HepG2 (cell line): ENCODE data around the gene PPP1R16B. TPM values are rescaled to one million over a fixed set of nuclear protein-coding genes. Genes with fewer than 3 reads are reported as not detected.

Experiments
- FOSL2 ChIP-seq: sonication (generic); formaldehyde crosslinking; IDR thresholded peaks from 2 replicates; pipeline ENCODE4 v1.4.0; 2020; ENCODE audit warnings: missing genetic modification reagents
- GABPA ChIP-seq, 2 experiments: IDR thresholded peaks; 2 replicates each; pipeline ENCODE4 v1.6.1; 2011 to 2016; ENCODE audit warnings: low read depth in 2 of 2, low read length in 1 of 2, missing biosample characterization in 1 of 2, missing genetic modification characterization in 1 of 2
- GRHL1 ChIP-seq: sonication (generic); formaldehyde crosslinking; conservative IDR thresholded peaks from 2 replicates; pipeline ENCODE4 v1.8.0; 2022; ENCODE audit warnings: missing genetic modification reagents
- HDAC2 ChIP-seq: sonication (generic); formaldehyde crosslinking; IDR thresholded peaks from 2 replicates; pipeline ENCODE4 v1.4.0; 2020; ENCODE audit warnings: missing genetic modification reagents
- HDAC6 ChIP-seq: fragments of 200-600 bp; sonication (generic); IDR thresholded peaks from 2 replicates; pipeline ENCODE4 v1.7.0; 2017; ENCODE audit warnings: mild to moderate bottlenecking, antibody characterized with exemption, low read length, low read depth
- HNRNPLL ChIP-seq: fragments of 200-400 bp; formaldehyde crosslinking; IDR thresholded peaks from 2 replicates; pipeline ENCODE4 v1.6.1; 2017; ENCODE audit warnings: mild to moderate bottlenecking, low read depth, low read length; ENCODE audit not compliant: poor library complexity, severe bottlenecking
- IKZF1 ChIP-seq: fragments of 450-650 bp; IDR thresholded peaks from 2 replicates; pipeline ENCODE4 v1.7.1; 2016
- IRX3 ChIP-seq: sonication (generic); formaldehyde crosslinking; IDR thresholded peaks from 2 replicates; pipeline ENCODE4 v1.8.1; 2023; ENCODE audit warnings: mild to moderate bottlenecking, low read depth, missing genetic modification reagents, borderline replicate concordance
- KDM3A ChIP-seq: IDR thresholded peaks from 2 replicates; pipeline ENCODE4 v1.6.1; 2018; ENCODE audit warnings: low read depth, missing compliant biosample characterization
- MAF1 ChIP-seq: sonication (generic); formaldehyde crosslinking; IDR thresholded peaks from 2 replicates; pipeline ENCODE4 v1.5.0; 2020; ENCODE audit warnings: missing genetic modification reagents, borderline replicate concordance
- RFX5 ChIP-seq: IDR thresholded peaks from 2 replicates; pipeline ENCODE4 v1.6.1; 2011; ENCODE audit warnings: low read depth, low read length, improper control_type of control experiment
- ZBTB49 ChIP-seq: sonication (generic); formaldehyde crosslinking; IDR thresholded peaks from 2 replicates; pipeline ENCODE4 v1.4.0; 2020; ENCODE audit warnings: missing genetic modification reagents, borderline replicate concordance
- ZFY ChIP-seq: sonication (generic); formaldehyde crosslinking; IDR thresholded peaks from 2 replicates; pipeline ENCODE4 v1.4.0; 2020; ENCODE audit warnings: missing genetic modification reagents
- ZNF124 ChIP-seq: sonication (generic); formaldehyde crosslinking; IDR thresholded peaks from 2 replicates; pipeline ENCODE4 v1.4.0; 2020; ENCODE audit warnings: missing genetic modification reagents
- ZNF44 ChIP-seq: sonication (generic); formaldehyde crosslinking; IDR thresholded peaks from 2 replicates; pipeline ENCODE4 v1.5.1; 2020; ENCODE audit warnings: mild to moderate bottlenecking, missing genetic modification reagents
- ZNF557 ChIP-seq: sonication (generic); formaldehyde crosslinking; IDR thresholded peaks from 2 replicates; pipeline ENCODE4 v1.4.0; 2020; ENCODE audit warnings: missing genetic modification reagents
- ZNF563 ChIP-seq: sonication (generic); formaldehyde crosslinking; IDR thresholded peaks from 2 replicates; pipeline ENCODE4 v1.8.0; 2022; ENCODE audit warnings: mild to moderate bottlenecking, moderate library complexity, missing genetic modification reagents
- ZNF576 ChIP-seq: sonication (generic); formaldehyde crosslinking; IDR thresholded peaks from 2 replicates; pipeline ENCODE4 v1.4.0; 2020; ENCODE audit warnings: mild to moderate bottlenecking, missing genetic modification reagents
- ZNF607 ChIP-seq: sonication (generic); formaldehyde crosslinking; IDR thresholded peaks from 2 replicates; pipeline ENCODE4 v1.5.1; 2020; ENCODE audit warnings: missing genetic modification reagents, mild to moderate bottlenecking, borderline replicate concordance
- ZNF775 ChIP-seq: sonication (generic); formaldehyde crosslinking; IDR thresholded peaks from 2 replicates; pipeline ENCODE4 v1.4.0; 2020; ENCODE audit warnings: missing genetic modification reagents, mild to moderate bottlenecking, moderate library complexity, borderline replicate concordance
- ZNF841 ChIP-seq: sonication (generic); formaldehyde crosslinking; IDR thresholded peaks from 2 replicates; pipeline ENCODE4 v1.8.1; 2023; ENCODE audit warnings: missing genetic modification reagents, borderline replicate concordance
- polyA plus RNA-seq, 8 experiments: library from polyadenylated mRNA; depleted of rRNA in 3 of 8; stranded (reverse) in 7 of 8; unstranded in 1 of 8; fragments of >200 nt; fragmentation: Illumina TruSeq in 4 of 8; extraction: Trizol in 4 of 8; gene quantifications; 2 replicates each; pipeline versions ENCODE4 v1.2.1 to v1.2.3, GENCODE V29; 2011 to 2016; ENCODE audit warnings: low read depth in 4 of 8, missing spikeins in 1 of 8, mixed read lengths in 1 of 8; ENCODE audit not compliant: insufficient read depth in 1 of 8
- total RNA-seq, 5 experiments: library from RNA; depleted of rRNA; stranded (reverse); fragments of >200 nt; fragmentation: Illumina TruSeq; extraction: Trizol; gene quantifications; 2 replicates each; pipeline ENCODE4 v1.2.3, GENCODE V29; 2016; ENCODE audit warnings: low read depth in 1 of 5
- TF ChIP-seq, protein P1 (sequence below): sonication (generic); formaldehyde crosslinking; IDR thresholded peaks from 2 replicates; pipeline ENCODE4 v1.9.0; 2021; ENCODE audit warnings: missing genetic modification reagents, borderline replicate concordance
- TF ChIP-seq, protein P2 (sequence below): IDR thresholded peaks from 2 replicates; pipeline ENCODE4 v1.6.1; 2016; ENCODE audit warnings: missing compliant biosample characterization, missing genetic modification reagents, borderline replicate concordance

PPP1R16B gene
- total and polyA plus RNA-seq, 2 of the 13 experiments (the other 11 are each of a cell fraction or from before 2014, with no cell fraction given) = 0.02 to 0.11 TPM

- TF ChIP-seq ZNF557 (CRISPR knock-in tag) = peak; percentile 75; the same call in 1 of the 2 replicates
- peak; percentile 67 for TF ChIP-seq HNRNPLL
- peak; percentile 90 for TF ChIP-seq ZNF563 (CRISPR knock-in tag)
- TF ChIP-seq, protein P1, sequence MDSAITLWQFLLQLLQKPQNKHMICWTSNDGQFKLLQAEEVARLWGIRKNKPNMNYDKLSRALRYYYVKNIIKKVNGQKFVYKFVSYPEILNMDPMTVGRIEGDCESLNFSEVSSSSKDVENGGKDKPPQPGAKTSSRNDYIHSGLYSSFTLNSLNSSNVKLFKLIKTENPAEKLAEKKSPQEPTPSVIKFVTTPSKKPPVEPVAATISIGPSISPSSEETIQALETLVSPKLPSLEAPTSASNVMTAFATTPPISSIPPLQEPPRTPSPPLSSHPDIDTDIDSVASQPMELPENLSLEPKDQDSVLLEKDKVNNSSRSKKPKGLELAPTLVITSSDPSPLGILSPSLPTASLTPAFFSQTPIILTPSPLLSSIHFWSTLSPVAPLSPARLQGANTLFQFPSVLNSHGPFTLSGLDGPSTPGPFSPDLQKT (CRISPR knock-in tag) = no peak
- peak; percentile 94 for TF ChIP-seq ZNF44 (CRISPR knock-in tag)
- peak; percentile 23; the same call in 1 of the 2 replicates for TF ChIP-seq ZBTB49
- TF ChIP-seq MAF1 (CRISPR knock-in tag) = 0 out of 2 replicates have a peak, but pooled peaks have one; percentile 60
- no peak for TF ChIP-seq HDAC6
- peak; percentile 91 for TF ChIP-seq HDAC2
- TF ChIP-seq IKZF1 = no peak
- TF ChIP-seq KDM3A (CRISPR knock-in tag) = peak; percentile 98
- TF ChIP-seq IRX3 (CRISPR knock-in tag) = peak; percentile 97
- TF ChIP-seq ZFY (CRISPR knock-in tag) = peak; percentile 94
- TF ChIP-seq ZNF124 = peak; percentile 72; the same call in 1 of the 2 replicates
- TF ChIP-seq ZNF607 (CRISPR knock-in tag) = peak; percentile 72; the same call in 1 of the 2 replicates
- TF ChIP-seq GABPA (IDR thresholded peaks at IDR 0.05; ENCODE audit: low read depth, low read length) = no peak
- TF ChIP-seq GABPA (CRISPR knock-in tag; IDR thresholded peaks at IDR 0.05; ENCODE audit: low read depth) = no peak
- TF ChIP-seq, protein P2, sequence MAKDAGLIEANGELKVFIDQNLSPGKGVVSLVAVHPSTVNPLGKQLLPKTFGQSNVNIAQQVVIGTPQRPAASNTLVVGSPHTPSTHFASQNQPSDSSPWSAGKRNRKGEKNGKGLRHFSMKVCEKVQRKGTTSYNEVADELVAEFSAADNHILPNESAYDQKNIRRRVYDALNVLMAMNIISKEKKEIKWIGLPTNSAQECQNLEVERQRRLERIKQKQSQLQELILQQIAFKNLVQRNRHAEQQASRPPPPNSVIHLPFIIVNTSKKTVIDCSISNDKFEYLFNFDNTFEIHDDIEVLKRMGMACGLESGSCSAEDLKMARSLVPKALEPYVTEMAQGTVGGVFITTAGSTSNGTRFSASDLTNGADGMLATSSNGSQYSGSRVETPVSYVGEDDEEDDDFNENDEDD = peak; percentile 96
- no peak for TF ChIP-seq GRHL1 (CRISPR knock-in tag)
- peak; percentile 49 for TF ChIP-seq FOSL2 (CRISPR knock-in tag)
- peak; percentile 30; the same call in 1 of the 2 replicates for TF ChIP-seq RFX5
- TF ChIP-seq ZNF775 (CRISPR knock-in tag) = peak; percentile 72
- no peak for TF ChIP-seq ZNF841 (CRISPR knock-in tag)
- TF ChIP-seq ZNF576 (CRISPR knock-in tag) = peak; percentile 91; the same call in 1 of the 2 replicates
Measured at GRCh38 chr20:38926142-38926933, 120.8 kb downstream of the PPP1R16B start, which contains the start of gene FAM83D (continued).
